Common myeloid progenitor, CD34-positive (primary cell): Measurements from ENCODE around the gene CENPA.
"Not testable (repeated sequence)": the region's sequence is repeated elsewhere in the genome, so short reads cannot be mapped to it uniquely, and the experiment has no call there.

Experiments used
- CTCF ChIA-PET: fragments of 350-600 bp; sonication (Branson Sonifier 250); formaldehyde crosslinking; loops from one replicate; lab custom pipeline; 2021; ENCODE audit warnings: antibody characterized with exemption; lab: Charles Lee
- POLR2A ChIA-PET: fragments of 350-600 bp; sonication (Branson Sonifier 250); formaldehyde crosslinking; loops from one replicate; lab custom pipeline; 2021; ENCODE audit warnings: antibody characterized with exemption; lab: Charles Lee
- DNase-seq, 3 donors: peaks; one replicate each; pipeline versions ENCODE4 v3.0.0 to v3.0.0-alpha.2; 2013
- H3K27ac ChIP-seq, 2 experiments: 1 replicate in 1 of 2; 2 replicates in 1 of 2; pipeline ENCODE4 v1.7.0; 2013; ENCODE audit warnings: inconsistent platforms in 2 of 2, low read length in 2 of 2, mild to moderate bottlenecking in 2 of 2, low read depth in 1 of 2, moderate library complexity in 1 of 2; ENCODE audit not compliant: severe bottlenecking in 2 of 2, insufficient read depth in 1 of 2, poor library complexity in 1 of 2
- H3K27me3 ChIP-seq, 5 experiments: replicated peaks in 2 of 5; 1 replicate in 3 of 5; 2 replicates in 2 of 5; pipeline versions ENCODE4 v1.6.1 to v1.7.0; 2013; ENCODE audit warnings: low read length in 4 of 5, mild to moderate bottlenecking in 2 of 5, moderate library complexity in 2 of 5, inconsistent platforms in 1 of 5; ENCODE audit not compliant: insufficient read depth in 5 of 5, control insufficient read depth in 4 of 5
- H3K36me3 ChIP-seq, 4 experiments: 1 replicate in 2 of 4; 2 replicates in 2 of 4; pipeline versions ENCODE4 v1.6.1 to v1.7.0; 2013; ENCODE audit warnings: low read length in 3 of 4, control low read depth in 1 of 4, mild to moderate bottlenecking in 1 of 4; ENCODE audit not compliant: control insufficient read depth in 4 of 4, insufficient read depth in 4 of 4
- H3K4me1 ChIP-seq, 4 experiments: 1 replicate in 3 of 4; 2 replicates in 1 of 4; pipeline versions ENCODE4 v1.6.1 to v1.7.1; 2013; ENCODE audit warnings: low read length in 3 of 4, mild to moderate bottlenecking in 3 of 4, control low read depth in 1 of 4, inconsistent platforms in 1 of 4, moderate library complexity in 1 of 4; ENCODE audit not compliant: control insufficient read depth in 4 of 4, insufficient read depth in 4 of 4; ENCODE audit errors: control extremely low read depth in 1 of 4
- H3K4me3 ChIP-seq, 7 experiments: 1 replicate in 4 of 7; 2 replicates in 3 of 7; pipeline versions ENCODE4 v1.5.1 to v1.7.0; 2013; ENCODE audit warnings: mild to moderate bottlenecking in 7 of 7, low read length in 6 of 7, moderate library complexity in 6 of 7, inconsistent platforms in 2 of 7, low read depth in 2 of 7, control low read depth in 1 of 7; ENCODE audit not compliant: insufficient read depth in 4 of 7, control insufficient read depth in 1 of 7; ENCODE audit errors: extremely low read depth in 1 of 7
- H3K9me3 ChIP-seq, 5 experiments: 1 replicate in 4 of 5; 2 replicates in 1 of 5; pipeline versions ENCODE4 v1.6.1 to v1.7.1; 2013; ENCODE audit warnings: low read length in 4 of 5, mild to moderate bottlenecking in 2 of 5, inconsistent platforms in 1 of 5, low read depth in 1 of 5, moderate library complexity in 1 of 5; ENCODE audit not compliant: control insufficient read depth in 4 of 5, insufficient read depth in 2 of 5; ENCODE audit errors: control extremely low read depth in 1 of 5
- whole genome bisulfite sequencing: methylation state at CpG from one replicate; pipeline ENCODE4 v1.1.5; 2013; ENCODE audit not compliant: insufficient coverage; 5-methylcytosine and 5-hydroxymethylcytosine counted together

CENPA gene

DNA sequence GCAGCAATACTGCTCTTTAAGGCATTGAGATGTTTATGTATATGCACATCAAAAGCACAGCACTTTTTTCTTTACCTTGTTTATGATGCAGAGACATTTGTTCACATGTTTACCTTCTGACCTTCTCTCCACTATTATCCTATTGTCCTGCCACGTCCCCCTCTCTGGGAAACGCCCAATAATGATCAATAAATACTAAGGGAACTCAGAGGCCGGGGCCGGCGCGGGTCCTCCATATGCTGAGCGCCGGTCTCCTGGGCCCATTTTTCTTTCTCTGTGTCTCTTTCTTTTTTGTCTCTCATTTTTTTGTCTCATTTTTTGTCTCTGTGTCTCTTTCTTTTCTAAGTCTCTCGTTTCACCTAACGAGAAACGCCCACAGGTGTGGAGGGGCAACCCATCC lies 35.4 kb upstream of the CENPA start:
- H3K27me3 ChIP-seq, POLR2A ChIA-PET, CTCF ChIA-PET, H3K36me3 ChIP-seq, H3K27ac ChIP-seq, H3K4me3 ChIP-seq, DNase-seq, H3K9me3 ChIP-seq: not testable (repeated sequence)
- 90% methylated on average over 9 of the region's 11 CpGs for WGBS
- H3K4me1 ChIP-seq = peaks cover 0 to 13% (median 9%) of the 10 kb centered on the region in 4 experiments

DNA sequence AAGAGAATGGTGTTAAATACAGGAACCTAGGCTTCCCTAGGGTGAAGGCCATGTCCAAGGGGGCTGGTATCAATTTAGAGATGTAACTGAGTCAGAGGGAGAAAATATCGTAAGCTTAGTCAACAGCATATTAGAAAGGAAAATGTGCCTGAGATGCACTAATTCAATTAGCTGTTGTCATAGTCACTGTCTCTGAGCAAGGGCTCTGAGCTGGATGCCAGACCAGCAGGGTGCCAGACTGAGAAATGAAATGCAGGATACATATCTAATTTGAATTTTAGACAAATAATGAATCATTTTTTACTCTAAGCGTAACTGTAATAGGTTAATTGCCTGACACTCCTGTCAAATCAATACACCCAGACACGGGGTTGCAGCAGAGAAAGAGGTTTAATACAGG lies 33.2 kb upstream of the CENPA start:
- WGBS = 100% methylated on average over 1 of the region's 3 CpGs
- POLR2A ChIA-PET = no interaction called here
- CTCF ChIA-PET = interaction anchor here (0.6 to 1.8 kb wide), 3 partner anchors 21 to 897 kb away, joined by 3 to 6 read pairs (median 4); no protein-coding TSS in a partner anchor

DNA sequence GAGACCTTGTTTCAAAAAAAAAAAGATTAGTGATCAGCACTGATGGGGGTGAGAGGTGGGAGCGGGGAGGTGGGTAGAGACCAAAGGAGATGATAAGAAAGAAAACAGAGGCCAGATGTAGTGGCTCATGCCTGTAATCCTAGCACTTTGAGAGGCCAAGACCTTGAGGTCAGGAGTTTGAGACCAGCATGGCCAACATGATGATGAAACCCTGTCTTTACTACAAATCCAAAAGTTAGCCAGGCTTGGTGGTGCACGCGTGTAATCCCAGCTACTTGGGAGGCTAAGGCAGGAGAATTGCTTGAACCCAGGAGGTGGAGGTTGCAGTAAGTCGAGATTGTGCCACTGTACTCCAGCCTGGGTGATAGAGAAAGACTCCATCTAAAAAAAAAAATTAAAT lies 31.3 kb upstream of the CENPA start:
- H3K4me3 ChIP-seq = no peak overlapping the region
- DNase-seq = no peak
- no peaks in the 10 kb centered on the region for H3K27me3 ChIP-seq
- no peaks in the 10 kb centered on the region for H3K9me3 ChIP-seq
- POLR2A ChIA-PET = no interaction called here
- CTCF ChIA-PET = interaction anchor here (1.1 to 1.3 kb wide), 3 partner anchors 8 to 10 kb away, joined by 3 read pairs; no protein-coding TSS in a partner anchor
- H3K4me1 ChIP-seq = peaks cover 0 to 13% (median 9%) of the 10 kb centered on the region in 4 experiments
- 83% methylated on average over 1 of the region's 4 CpGs for WGBS
- no peaks in the 10 kb centered on the region for H3K36me3 ChIP-seq
- H3K27ac ChIP-seq = no peak overlapping the region

More for the DNA sequence above, 33.2 kb upstream of the CENPA start:
- Histone ChIP-seq H3K4me1 (peaks cover 0 to 13% (median 9%) of the 10 kb centered on the region in 4 experiments), H3K27me3 (no peaks in the 10 kb centered on the region), H3K36me3 (no peaks in the 10 kb centered on the region), H3K4me3 (no peak overlapping the region), H3K27ac (no peak overlapping the region), H3K9me3 (no peaks in the 10 kb centered on the region)
- DNase-seq = no peak

DNA sequence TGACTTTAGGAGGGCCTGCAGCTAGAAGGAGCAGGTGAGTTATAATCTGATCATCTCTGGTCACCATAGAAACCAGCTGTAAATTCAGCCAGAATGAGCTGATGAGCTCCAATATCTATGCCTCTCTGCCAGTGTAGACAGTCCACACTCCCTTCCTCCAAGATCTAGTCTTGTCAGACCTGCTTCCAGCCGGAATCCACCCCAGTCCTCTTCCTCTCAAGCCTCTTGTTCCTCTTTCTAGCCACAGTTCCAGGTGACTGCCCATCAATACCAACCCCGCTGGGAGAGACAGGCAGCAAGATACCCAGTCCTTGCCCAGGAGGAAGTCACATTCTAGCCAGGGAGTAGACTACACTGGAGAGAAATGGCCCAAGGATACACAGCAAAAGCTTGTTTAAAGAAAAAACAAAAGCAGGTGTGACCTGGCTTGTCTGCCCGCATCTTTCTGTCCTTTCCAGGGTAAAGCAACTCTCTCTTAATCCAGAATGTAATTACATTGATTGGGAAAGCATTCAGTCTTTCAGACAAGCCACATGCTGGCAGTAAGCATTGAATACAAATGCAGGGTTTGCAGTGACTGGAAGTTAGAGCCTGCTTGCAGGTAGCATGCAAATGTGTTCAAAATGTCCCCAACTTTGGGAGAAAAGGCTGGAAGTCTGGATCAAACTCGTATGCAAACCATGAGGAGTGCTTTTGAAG lies 30.7 kb upstream of the CENPA start:
- CTCF ChIA-PET = interaction anchor here (0.9 to 1.3 kb wide), 3 partner anchors 8 to 10 kb away, joined by 3 read pairs; no protein-coding TSS in a partner anchor
- POLR2A ChIA-PET = no interaction called here
- Histone ChIP-seq H3K27ac (no peak overlapping the region), H3K27me3 (no peaks in the 10 kb centered on the region), H3K4me1 (peaks cover 0 to 10% (median 6%) of the 10 kb centered on the region in 4 experiments), H3K4me3 (no peak overlapping the region), H3K36me3 (no peaks in the 10 kb centered on the region), H3K9me3 (no peaks in the 10 kb centered on the region)
- peak in 2 of 3 donors; percentile 25 to 31 for DNase-seq
- 71% methylated on average over 3 of the region's 4 CpGs for WGBS

DNA sequence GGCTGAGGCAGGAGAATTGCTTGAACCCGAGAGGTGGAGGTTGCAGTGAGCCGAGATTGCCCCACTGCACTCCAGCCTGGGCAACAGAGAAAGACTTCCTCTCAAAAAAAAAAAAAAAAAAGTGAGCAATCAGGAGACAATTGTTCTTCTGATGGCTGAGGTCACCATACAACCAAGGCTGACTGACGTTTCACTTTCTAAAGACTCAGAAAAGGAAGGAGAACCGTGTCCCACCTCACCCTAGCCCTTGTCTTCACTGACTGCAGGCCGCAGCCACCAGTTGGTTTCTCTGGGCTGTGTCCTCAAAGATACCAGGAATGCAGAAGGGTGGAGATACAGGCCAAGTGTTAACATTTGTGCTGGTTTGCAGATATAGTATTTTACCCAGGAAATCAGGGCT lies 29.5 kb upstream of the CENPA start:
- POLR2A ChIA-PET = interaction anchor here (0.7 kb wide), 1 partner anchor 563 kb away, joined by 3 read pairs; no protein-coding TSS in a partner anchor
- Histone ChIP-seq H3K9me3 (no peaks in the 10 kb centered on the region), H3K4me1 (peaks cover 0 to 5% (median 1%) of the 10 kb centered on the region in 4 experiments), H3K4me3 (no peak overlapping the region), H3K27me3 (no peaks in the 10 kb centered on the region), H3K27ac (no peak overlapping the region), H3K36me3 (no peaks in the 10 kb centered on the region)
- DNase-seq = peak in 1 of 3 donors; percentile 21
- WGBS = 83% methylated on average over 2 of the region's 5 CpGs
- CTCF ChIA-PET = interaction anchor here (0.7 to 1.8 kb wide), 2 partner anchors 11 to 31 kb away, joined by 3 to 8 read pairs; no protein-coding TSS in a partner anchor

DNA sequence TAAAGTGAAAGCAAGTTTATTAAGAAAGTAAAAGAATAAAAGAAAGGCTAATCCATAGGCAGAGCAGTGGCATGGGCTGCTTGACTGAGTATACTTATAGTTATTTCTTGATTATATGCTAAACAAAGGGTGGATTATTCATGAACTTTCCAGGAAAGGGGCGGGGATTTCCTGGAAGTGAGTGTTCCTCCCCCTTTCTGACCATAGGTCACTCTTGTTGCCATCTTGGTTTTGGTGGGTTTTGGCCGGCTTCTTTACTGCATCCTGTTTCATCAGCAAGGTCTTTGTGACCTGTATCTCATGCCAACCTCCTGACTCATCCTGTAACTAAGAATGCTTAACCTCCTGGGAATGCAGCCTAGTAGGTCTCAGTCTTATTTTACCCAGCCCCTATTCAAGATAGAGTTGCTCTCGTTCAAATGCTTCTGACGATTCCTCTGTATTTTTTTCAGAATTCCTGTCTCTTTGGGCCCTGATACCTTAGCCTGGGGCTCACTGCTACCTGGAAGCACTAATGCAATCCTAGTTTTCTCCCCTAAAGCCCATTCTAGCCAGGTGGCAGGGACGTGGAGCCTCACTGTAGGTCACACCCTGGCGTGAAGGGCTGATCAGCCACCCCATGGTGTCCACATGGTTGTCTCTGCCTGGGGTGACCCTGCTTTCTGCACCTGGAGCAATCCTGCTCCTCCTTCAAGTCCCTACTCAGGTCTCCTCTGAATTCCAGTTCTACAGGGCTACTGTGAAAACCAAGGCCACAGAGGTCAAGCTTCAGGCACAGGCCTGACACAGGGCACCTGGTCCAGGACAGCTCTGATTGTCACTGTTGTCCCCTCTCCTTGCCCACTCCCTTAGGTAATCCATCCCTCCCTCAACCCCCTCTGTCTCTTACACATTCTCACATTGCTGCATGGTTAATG lies 27.7 kb upstream of the CENPA start:
- no peaks in the 10 kb centered on the region for H3K27me3 ChIP-seq
- no peaks in the 10 kb centered on the region for H3K9me3 ChIP-seq
- H3K27ac ChIP-seq = peak overlapping the region in 1 of 2 experiments; percentile 37
- POLR2A ChIA-PET = no interaction called here
- CTCF ChIA-PET = interaction anchor here (1.1 to 1.8 kb wide), 2 partner anchors 9 to 13 kb away, joined by 3 to 8 read pairs; no protein-coding TSS in a partner anchor
- no peak overlapping the region for H3K4me3 ChIP-seq
- WGBS = 91% methylated on average over 6 of the region's 6 CpGs
- peaks cover 0 to 5% (median 1%) of the 10 kb centered on the region in 4 experiments for H3K4me1 ChIP-seq
- no peaks in the 10 kb centered on the region for H3K36me3 ChIP-seq
- DNase-seq = no peak
